Stromal cell of bone marrow (primary cell): ENCODE results near the gene ASIC4.

Source experiments
- DNase-seq: peaks from one replicate; pipeline ENCODE4 v3.0.0-alpha.2; 2012; ENCODE audit warnings: low read depth

The ASIC4 gene

GRCh38 chr2:219480004-219480403, 34.3 kb upstream of the ASIC4 start:
- no peak for DNase-seq

GRCh38 chr2:219482674-219483405, 31.4 kb upstream of the ASIC4 start:
- DNase-seq, result no peak

- no peak for DNase-seq
Measured at GRCh38 chr2:219483451-219484342, 30.6 kb upstream of the ASIC4 start.

GRCh38 chr2:219484343-219485200, 29.7 kb upstream of the ASIC4 start:
- DNase-seq, result no peak

- no peak for DNase-seq
Measured at GRCh38 chr2:219485201-219485580, 29.1 kb upstream of the ASIC4 start.

GRCh38 chr2:219486380-219486959, 27.8 kb upstream of the ASIC4 start:
- no peak for DNase-seq

GRCh38 chr2:219488149-219488843, 26.0 kb upstream of the ASIC4 start:
- DNase-seq, result no peak

- no peak for DNase-seq
Measured at GRCh38 chr2:219488844-219489194, 25.5 kb upstream of the ASIC4 start.

- DNase-seq, result no peak
Measured at GRCh38 chr2:219489315-219489714, 25.0 kb upstream of the ASIC4 start.

- DNase-seq, result no peak
Measured at GRCh38 chr2:219490186-219490585, 24.1 kb upstream of the ASIC4 start.

GRCh38 chr2:219490600-219491130, 23.6 kb upstream of the ASIC4 start:
- DNase-seq, result no peak

GRCh38 chr2:219491278-219491963, 22.9 kb upstream of the ASIC4 start:
- no peak for DNase-seq

- DNase-seq, result no peak
Measured at GRCh38 chr2:219492575-219492974, 21.7 kb upstream of the ASIC4 start.

- no peak for DNase-seq
Measured at GRCh38 chr2:219493086-219493485, 21.2 kb upstream of the ASIC4 start.

GRCh38 chr2:219494952-219495530, 19.2 kb upstream of the ASIC4 start:
- DNase-seq, result no peak

- DNase-seq, result peak; percentile 47
Measured at GRCh38 chr2:219495531-219496122, 18.7 kb upstream of the ASIC4 start.

GRCh38 chr2:219496247-219496824, 17.9 kb upstream of the ASIC4 start:
- no peak for DNase-seq

- DNase-seq, result no peak
Measured at GRCh38 chr2:219496825-219497494, 17.3 kb upstream of the ASIC4 start.
